PC-9 (cell line): ENCODE measurements around the gene SMIM28. TPM values are rescaled to one million over a fixed set of nuclear protein-coding genes. Genes with fewer than 3 reads are reported as not detected.

Experiments used
- BruUV-seq: library from RNA; stranded (reverse); fragments of 400-500 nt; replicated peaks from 2 replicates; lab custom pipeline; 2021; lab: Mats Ljungman, UMichigan
- CTCF ChIA-PET: fragments of 300-600 bp; sonication (Branson Sonifier 250); formaldehyde crosslinking; loops from one replicate; lab custom pipeline; 2022; ENCODE audit warnings: antibody characterized with exemption; lab: Charles Lee
- POLR2A ChIA-PET: fragments of 300-600 bp; sonication (Branson Sonifier 250); formaldehyde crosslinking; loops from one replicate; lab custom pipeline; 2022; ENCODE audit warnings: antibody characterized with exemption; ENCODE audit not compliant: unreplicated experiment; lab: Charles Lee
- DNase-seq, 2 experiments: peaks; one replicate each; pipeline versions ENCODE4 v3.0.0 to v3.0.0-alpha.2; 2015 to 2022; ENCODE audit warnings: mixed read lengths in 1 of 2
- H2AFZ ChIP-seq: fragments of 200-600 bp; sonication (generic); 2 replicates; pipeline ENCODE4 v1.8.1; 2017; ENCODE audit warnings: antibody characterized with exemption
- H3F3A ChIP-seq: fragments of 200-600 bp; sonication (generic); 2 replicates; pipeline ENCODE4 v1.8.1; 2017; ENCODE audit warnings: antibody characterized with exemption, mild to moderate bottlenecking, low read depth; ENCODE audit not compliant: insufficient read depth
- H3K27ac ChIP-seq: fragments of 200-600 bp; sonication (generic); 2 replicates; pipeline ENCODE4 v1.6.1; 2016; ENCODE audit warnings: mixed run types
- H3K27me3 ChIP-seq: fragments of 200-600 bp; sonication (generic); 2 replicates; pipeline ENCODE4 v1.6.1; 2016; ENCODE audit warnings: low read depth, mixed run types; ENCODE audit not compliant: insufficient read depth
- H3K36me3 ChIP-seq: fragments of 200-600 bp; sonication (generic); 2 replicates; pipeline ENCODE4 v1.6.1; 2016; ENCODE audit warnings: low read depth, mixed run types
- H3K4me1 ChIP-seq: fragments of 200-600 bp; sonication (generic); replicated peaks from 2 replicates; pipeline ENCODE4 v1.6.1; 2016; ENCODE audit warnings: mixed run types; ENCODE audit not compliant: insufficient read depth
- H3K4me2 ChIP-seq: fragments of 200-600 bp; sonication (generic); 2 replicates; pipeline ENCODE4 v1.6.1; 2017; ENCODE audit warnings: mixed run types
- H3K4me3 ChIP-seq: fragments of 200-600 bp; sonication (generic); 2 replicates; pipeline ENCODE4 v1.6.1; 2016; ENCODE audit warnings: mixed run types
- H3K79me2 ChIP-seq: fragments of 200-600 bp; sonication (generic); 2 replicates; pipeline ENCODE4 v1.6.1; 2017; ENCODE audit warnings: low read depth, mixed run types
- H3K9me2 ChIP-seq: fragments of 200-600 bp; sonication (generic); 2 replicates; pipeline ENCODE4 v1.8.1; 2017; ENCODE audit warnings: mild to moderate bottlenecking; ENCODE audit not compliant: insufficient read depth
- H3K9me3 ChIP-seq: fragments of 200-600 bp; sonication (generic); 2 replicates; pipeline ENCODE4 v1.8.1; 2016; ENCODE audit warnings: low read depth; ENCODE audit not compliant: insufficient read depth
- H4K20me1 ChIP-seq: fragments of 200-600 bp; sonication (generic); 2 replicates; pipeline ENCODE4 v1.8.1; 2017; ENCODE audit not compliant: insufficient read depth
- CTCF ChIP-seq: fragments of 200-600 bp; sonication (generic); conservative IDR thresholded peaks from 2 replicates; pipeline ENCODE4 v1.6.1; 2017; ENCODE audit warnings: mixed run types, antibody characterized with exemption, mild to moderate bottlenecking, moderate library complexity
- EZH2 ChIP-seq: fragments of 200-600 bp; sonication (generic); IDR thresholded peaks from 2 replicates; pipeline ENCODE4 v1.8.0; 2017; ENCODE audit warnings: antibody characterized with exemption, low read depth
- intact Hi-C: fragments of 100-400 bp; cut with micrococcal nuclease; formaldehyde crosslinking; loops from one replicate; pipeline ENCODE4 v1.10.0; 2022; ENCODE audit not compliant: unreplicated experiment
- total RNA-seq: library from RNA; stranded (reverse); gene quantifications from 2 replicates; pipeline ENCODE4 v1.2.3, GENCODE V29; 2021

The SMIM28 gene
- total RNA-seq, 1 experiment from 2014 or later = not detected

GRCh38 chr6:138432063-138432356 lies 54.3 kb downstream of the SMIM28 start:
- no peaks in the 10 kb centered on the region for H3K9me2 ChIP-seq
- ChIA-PET CTCF (no interaction called here), POLR2A (no interaction called here)
- no peak overlapping the region for H3K27ac ChIP-seq
- BruUV-seq = no TSS peak
- intact Hi-C loops = no loop called here
- H4K20me1 ChIP-seq = no peaks in the 10 kb centered on the region; the same call in 1 of the 2 replicates
- TF ChIP-seq EZH2 = no peak
- TF ChIP-seq CTCF = no peak
- no peak overlapping the region for H3K4me3 ChIP-seq
- H3K36me3 ChIP-seq = no peaks in the 10 kb centered on the region
- no peak for DNase-seq
- no peak overlapping the region for H3K4me2 ChIP-seq
- no peaks in the 10 kb centered on the region for H3K79me2 ChIP-seq
- H3K4me1 ChIP-seq = no peaks in the 10 kb centered on the region
- no peak overlapping the region for H2AFZ ChIP-seq
- no peaks in the 10 kb centered on the region for H3K27me3 ChIP-seq
- H3F3A ChIP-seq = no peaks in the 10 kb centered on the region
- H3K9me3 ChIP-seq = no peaks in the 10 kb centered on the region

Other genes starting within 250 kb of the SMIM28 start
- 9.9 and 10.0 TPM in 2 replicates for gene ARFGEF3, start 216.0 kb upstream of the SMIM28 start, total RNA-seq
- gene PBOV1, start 159.4 kb upstream of the SMIM28 start, total RNA-seq = not detected in 2 replicates
- 41.0 and 55.0 TPM in 2 replicates for gene HEBP2, start 26.3 kb downstream of the SMIM28 start, total RNA-seq
- gene NHSL1, start 121.6 kb downstream of the SMIM28 start, total RNA-seq = 17.5 and 17.8 TPM in 2 replicates